Renal pelvis (tissue), 4 donors: ENCODE data around the gene SLC1A4. TPM values are rescaled to one million over a fixed set of nuclear protein-coding genes. Genes with fewer than 3 reads are reported as not detected.
A peak's percentile ranks its signal among the peaks of the same experiment; 100 is the strongest.
"Not testable (repeated sequence)": the region's sequence is repeated elsewhere in the genome, so short reads cannot be mapped to it uniquely, and the experiment has no call there.

ENCODE experiments used
- DNase-seq: peaks from one replicate; pipeline ENCODE4 v3.0.0-alpha.2; 2013
- polyA plus RNA-seq, 3 donors: library from polyadenylated mRNA; unstranded; fragments of 120-200 nt; gene quantifications; one replicate each; pipeline ENCODE4 v1.2.1, GENCODE V29; 2013; ENCODE audit not compliant: insufficient read length in 3 of 3

Gene SLC1A4
- polyA plus RNA-seq, 3 donors = 5.9 to 9.0 (median 7.0) TPM

DNA sequence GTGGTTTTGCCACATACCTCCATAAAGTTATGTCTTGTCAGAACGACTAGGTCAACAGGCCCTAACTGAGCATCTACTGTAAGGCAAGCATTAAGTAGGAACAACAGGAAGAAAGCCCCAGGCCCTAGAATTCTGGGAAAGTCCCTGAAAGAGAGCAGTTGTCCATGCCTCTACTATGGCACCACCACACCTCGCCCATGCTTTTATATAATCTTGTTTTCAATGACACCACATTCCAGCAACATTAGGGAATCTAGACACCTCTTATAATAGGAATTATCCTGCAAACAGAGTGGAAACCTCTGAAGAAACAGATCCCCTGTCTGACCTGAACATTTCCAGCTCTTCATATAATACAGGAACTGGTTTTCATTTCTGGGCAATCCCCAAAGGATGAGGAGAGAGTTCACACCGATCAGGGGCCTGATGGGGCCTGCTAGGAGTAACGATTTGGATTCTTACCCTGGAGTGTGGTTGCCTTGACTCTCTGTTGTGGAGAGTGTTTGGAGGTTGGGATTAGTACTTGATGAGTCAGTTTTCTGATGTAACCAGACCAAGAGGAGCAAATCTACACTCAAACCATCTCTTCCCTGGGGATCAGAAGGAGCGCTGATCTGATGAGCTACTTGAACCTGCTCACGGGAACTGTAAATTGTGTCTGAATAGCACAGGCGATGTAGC lies 35.1 kb downstream of the SLC1A4 start:
- DNase-seq = no peak

DNA sequence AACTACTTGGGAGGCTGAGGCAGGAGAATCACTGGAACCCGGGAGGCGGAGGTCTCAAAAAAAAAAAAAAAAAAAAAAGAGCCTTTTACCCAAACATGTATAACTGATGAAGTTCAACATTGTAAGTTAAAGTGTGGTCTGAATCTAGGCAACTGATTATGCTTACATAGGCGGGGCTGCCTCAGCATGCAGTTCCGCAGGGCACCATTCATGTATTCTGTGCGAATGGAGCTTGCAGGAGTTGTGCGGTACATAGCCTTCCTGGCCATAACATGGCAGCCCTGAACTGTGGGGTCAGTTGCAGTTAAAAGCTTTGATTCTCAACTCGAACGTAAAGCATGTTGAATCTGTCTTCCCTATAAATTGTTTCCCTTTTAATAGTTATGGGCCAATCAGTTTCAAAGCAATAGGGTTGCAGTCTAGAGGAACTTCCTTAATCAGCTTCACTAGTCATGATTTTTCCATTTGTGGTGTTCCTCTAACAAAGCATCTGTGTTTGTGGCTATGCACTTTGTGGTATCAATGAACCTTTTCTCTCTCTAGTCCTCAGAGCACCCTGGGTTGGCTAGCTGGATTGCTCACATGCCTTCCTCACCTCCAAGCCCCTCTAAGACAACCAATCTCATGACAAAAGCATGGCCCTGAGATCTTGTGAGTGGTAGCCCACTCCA lies 36.4 kb downstream of the SLC1A4 start:
- DNase-seq = no peak

DNA sequence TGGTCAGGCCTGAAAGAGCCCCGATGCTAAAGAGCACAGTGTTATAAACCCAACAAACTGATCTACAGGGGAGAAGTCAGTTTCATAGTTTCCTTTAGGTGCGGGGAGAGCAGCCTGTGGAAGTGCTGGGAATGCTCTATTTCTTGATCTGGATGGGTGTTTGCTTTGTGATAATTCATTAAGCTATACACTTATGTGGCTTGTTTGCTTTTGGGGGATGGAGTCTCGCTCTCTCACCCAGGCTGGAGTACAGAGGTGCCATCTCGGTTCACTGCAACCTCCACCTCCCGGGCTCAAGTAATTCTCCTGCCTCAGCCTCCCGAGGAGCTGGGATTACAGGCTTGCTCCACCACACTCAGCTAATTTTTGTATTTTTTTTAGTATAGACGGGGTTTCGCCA lies 37.0 kb downstream of the SLC1A4 start:
- no peak for DNase-seq

DNA sequence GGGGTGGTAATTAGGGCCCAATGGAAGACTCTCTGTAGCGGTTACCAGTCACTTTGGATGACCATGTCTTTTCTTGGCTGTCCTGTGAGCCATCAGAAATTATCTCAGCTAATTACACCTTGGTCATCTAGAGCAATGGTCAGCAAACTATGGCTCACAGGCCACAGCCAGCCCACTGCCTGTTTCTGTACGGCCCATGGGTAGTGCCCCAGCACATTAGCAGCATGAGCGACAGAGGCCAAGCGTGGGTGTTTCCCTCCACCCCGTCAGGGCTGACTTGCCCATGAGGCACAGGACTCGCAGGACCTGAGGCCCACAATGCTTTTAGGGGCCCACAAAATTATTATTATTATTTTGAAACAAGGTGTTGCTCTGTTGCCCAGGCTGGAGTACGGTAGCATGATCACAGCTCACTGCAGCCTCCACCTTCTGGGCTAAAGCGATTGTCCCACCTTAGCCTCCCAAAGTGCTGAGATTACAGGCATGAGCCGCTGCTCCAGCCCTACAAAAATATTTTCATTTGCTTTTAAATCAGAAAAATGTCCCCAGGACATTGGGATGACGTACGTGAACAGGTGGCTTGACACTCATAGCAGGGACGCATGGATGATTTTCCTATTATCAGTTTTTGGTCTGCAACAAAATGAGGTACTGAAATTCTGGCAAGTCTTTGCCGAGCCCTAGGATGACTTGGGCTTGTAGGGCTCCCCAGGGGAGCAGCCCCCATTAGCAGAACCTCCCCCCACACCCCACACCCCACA lies 37.7 kb downstream of the SLC1A4 start:
- no peak for DNase-seq

DNA sequence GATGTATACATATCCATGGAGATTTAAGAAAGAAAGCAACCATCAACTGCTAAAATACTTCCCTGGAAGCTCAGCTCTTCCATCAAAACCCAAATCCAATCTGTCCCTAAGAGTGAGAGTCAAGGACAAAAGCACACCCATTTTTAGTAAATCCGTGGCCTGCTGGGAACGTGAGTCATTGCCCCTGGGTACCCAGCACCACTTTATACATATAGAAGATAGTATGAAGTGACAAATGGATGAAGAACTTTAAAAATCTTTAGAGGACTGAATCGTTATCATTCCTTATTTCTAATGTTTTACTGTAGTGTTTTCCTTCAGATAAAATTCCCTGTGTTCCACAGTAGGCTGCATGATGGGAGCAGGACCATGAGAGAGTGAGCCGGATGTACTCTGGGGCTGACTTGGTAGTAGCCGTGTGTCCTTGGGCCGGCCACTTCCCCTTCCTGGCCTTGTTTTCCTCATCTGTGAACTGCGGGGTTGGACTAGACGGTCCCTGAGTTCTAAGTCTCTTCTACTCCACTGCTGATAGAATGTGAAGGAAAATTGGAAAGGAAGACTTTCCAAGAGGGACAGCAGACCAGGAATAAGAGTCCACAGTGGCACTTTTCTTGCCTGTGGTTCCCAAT lies 38.5 kb downstream of the SLC1A4 start:
- no peak for DNase-seq

DNA sequence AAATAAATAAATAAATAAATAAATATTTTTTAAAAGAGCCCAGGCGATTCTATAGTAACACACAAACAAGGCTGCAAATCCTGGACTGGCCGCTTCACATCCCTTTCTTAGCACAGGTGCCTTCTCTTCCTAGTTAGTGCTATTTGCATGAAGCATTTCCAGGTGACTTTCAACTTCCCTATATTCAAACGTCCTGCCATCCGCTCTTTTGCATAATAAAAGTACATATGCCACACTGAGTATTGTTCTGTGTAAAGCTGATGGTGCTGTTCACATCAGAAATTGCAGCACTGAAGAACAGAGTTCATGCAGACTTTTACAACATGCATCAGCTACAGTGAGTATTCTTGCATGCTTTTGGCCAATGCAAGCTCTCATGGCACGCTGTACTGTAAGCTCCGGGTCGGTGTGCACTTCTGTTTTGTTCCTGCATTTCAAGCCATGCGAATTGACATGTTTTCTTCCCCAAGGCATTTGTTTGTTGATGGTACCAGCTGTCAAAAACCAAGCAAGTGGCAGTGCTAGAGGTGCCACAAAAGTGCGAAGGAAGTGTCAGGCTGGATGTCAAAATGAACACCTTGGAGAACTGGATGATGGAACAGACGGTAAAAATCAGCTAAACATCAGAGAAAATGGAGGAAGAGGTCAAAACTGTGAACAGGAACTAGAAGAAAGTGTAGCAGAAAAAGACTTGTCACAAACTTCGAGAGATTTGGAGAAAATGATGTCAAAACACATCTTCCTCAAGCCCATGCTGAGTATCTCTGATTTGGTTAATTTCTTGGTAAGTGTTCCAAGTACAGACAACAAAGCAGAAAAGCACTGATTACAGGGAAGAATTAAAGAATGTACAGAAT lies 41.5 kb downstream of the SLC1A4 start:
- no peak for DNase-seq

DNA sequence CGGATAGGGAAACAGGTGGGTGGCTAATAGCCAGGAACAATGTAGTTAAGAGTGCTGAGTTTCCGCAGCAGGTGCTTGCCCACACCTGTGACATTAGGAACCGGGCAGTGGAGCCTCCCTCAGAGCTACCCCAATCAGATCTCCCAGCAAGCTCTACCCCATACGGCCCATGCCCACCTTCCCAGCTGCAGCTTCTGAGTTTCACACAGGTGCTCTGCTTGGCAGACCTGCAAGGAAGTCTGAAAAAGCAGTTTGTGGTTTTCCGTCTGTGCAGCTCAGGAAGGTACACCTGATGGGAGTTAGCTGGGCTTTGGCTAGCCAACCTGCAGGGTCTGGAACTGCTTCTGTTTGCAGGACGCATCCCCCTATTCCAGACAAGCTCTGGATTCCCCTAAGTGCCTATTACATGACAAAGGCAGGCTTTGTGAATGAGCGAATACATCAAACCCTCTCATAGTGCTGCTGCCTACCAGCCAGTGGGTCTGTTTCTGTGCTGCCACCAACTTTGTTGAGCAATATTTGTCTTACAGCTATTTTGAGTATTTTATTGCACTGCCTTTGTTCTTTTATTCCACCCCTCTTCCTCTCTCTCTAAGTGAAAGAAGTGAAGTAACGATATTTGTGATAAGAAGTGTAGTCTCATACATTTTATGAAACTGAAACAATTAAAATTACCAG lies 42.3 kb downstream of the SLC1A4 start:
- DNase-seq = no peak

DNA sequence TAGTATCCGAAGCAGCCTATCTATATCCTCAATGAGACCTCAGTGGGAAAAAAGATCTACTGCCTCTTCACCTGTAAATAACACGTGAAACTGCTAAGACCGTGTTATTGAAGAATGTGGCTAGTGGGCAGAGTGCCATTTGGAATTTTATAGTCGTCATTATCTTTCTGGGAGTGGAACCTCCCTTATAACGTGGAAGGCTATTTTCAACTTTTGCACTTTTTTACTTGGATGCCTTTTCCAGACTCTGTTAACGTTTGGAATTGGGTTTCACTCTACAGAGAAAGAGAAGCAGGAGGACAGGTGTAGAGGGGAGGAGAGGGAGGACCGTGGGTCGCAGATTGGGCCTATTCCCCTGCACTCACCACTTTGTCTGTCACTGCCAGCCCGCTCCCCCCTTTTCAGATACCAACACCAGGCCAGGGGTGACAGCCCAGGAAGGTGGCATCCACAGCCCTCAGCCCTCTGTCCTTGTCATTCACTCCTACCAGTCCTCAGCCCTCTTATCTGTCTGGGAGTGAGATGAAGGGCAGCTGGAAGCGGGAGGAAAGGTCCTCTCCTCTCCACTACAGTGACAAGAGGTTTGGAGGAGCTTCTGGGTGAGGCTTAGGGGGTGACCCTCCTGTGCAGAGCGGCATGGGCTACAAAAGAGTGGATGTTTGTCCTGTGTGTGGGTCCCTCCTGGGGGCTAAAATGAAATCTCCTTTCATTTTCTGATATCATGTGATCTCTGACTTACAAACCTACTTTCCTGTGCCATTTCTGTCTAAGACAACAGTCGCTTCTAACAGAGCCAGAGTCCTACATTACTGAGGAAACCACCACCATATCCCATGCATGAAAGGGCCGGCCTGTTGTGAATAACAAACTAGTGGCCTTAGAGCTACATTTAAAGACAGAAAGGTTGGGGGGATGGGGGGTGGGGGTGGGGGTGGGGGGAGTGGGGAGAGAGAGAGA lies 43.1 kb downstream of the SLC1A4 start:
- no peak for DNase-seq

DNA sequence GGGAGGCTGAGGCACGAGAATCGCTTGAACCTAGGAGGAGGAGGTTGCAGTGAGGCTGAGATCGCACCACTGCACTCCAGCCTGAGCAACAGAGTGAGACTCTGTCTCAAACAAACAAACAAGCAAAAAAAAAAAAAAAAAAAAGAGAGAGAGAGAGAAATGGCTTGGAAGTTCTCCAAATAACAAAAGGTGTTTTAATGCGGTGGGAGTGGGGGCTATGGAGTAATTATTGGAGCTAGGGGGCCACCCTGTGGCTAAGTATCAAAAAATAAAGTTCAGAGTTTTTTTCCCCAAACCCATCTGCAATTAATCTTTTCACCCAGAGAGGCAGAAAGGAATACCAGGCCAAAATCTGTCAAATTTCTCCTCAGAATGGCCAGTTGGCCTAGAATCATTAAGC lies 44.0 kb downstream of the SLC1A4 start:
- DNase-seq = no peak

DNA sequence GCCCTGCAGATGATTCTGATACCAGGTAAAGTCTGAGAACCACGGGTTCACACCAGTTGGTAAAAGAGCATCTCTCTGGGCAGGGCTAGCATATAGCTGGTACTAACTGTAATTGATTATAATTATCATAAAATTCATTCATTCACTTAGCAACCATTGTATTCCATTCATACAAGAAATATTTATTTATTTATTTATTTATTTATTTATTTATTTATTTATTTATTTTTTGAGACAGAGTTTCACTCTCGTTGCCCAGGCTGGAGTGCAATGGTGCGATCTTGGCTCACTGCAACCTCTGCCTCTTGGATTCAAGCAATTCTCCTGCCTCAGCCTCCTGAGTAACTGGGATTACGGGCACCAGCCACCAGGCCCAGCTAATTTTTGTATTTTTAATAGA lies 44.5 kb downstream of the SLC1A4 start:
- not testable (repeated sequence) for DNase-seq

DNA sequence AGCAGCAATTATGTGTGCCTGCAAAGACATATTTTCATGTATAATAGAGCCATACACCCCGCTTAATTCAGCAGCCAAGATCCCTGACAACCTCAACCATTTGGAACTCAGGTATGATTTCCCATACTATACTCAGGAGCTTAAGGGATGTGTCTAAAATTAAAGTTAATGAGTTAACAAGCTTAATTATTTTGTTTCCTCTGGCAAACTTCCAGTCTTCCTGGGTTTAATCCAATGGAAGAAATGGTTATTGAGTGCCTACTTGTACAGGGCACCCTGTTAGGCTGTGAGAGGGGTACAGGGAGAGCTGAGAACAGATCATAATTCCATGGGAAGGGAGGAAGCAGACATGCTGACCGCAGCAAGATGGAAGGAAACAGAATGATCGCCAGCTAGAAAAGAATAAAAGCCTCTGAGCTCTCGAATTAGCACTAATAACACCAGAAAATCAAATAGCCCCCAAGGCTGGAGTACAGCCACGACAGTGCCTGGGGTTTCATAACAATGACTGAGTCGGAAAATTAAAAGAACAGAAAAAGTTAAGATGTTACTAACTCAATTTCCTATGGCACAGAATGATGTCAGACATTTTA lies 46.2 kb downstream of the SLC1A4 start:
- DNase-seq = no peak

DNA sequence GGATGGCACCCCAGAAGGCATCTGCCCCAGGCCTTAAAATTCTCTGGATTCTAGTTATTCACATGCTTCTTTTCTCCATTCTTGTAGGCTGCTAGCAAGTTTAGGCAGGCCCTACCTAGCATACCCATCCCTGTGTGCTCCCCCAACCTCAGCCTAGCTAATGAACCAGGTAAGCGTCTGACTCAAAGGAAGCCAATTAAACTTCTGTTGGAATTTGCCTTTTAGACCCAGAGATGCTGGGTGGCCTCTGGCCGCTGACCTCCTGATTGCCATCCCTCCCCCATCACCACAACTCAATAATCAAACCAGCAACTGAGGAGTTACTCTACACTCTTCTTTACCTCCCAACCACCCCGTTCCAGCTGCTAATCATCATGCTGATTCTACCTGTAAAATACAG lies 48.0 kb downstream of the SLC1A4 start:
- DNase-seq = no peak

DNA sequence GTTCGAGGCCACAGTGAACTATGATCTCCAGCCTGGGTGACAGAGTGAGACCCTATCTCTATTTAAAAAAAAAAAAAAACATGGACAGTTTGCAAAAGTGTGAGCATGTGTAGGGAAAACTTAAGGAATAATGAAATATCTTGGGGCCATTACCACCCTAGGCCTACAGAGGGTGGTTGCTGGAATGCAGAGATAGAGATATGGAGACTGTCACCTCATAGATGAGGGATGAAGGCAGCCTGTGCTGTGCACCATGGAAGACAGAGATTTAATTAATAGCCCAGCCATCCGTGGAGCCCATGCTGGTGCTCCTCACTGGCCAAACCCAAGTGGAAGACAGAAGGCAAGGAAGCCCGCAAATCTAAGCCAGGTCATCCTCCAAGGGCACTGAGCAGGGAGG lies 50.4 kb downstream of the SLC1A4 start:
- no peak for DNase-seq

DNA sequence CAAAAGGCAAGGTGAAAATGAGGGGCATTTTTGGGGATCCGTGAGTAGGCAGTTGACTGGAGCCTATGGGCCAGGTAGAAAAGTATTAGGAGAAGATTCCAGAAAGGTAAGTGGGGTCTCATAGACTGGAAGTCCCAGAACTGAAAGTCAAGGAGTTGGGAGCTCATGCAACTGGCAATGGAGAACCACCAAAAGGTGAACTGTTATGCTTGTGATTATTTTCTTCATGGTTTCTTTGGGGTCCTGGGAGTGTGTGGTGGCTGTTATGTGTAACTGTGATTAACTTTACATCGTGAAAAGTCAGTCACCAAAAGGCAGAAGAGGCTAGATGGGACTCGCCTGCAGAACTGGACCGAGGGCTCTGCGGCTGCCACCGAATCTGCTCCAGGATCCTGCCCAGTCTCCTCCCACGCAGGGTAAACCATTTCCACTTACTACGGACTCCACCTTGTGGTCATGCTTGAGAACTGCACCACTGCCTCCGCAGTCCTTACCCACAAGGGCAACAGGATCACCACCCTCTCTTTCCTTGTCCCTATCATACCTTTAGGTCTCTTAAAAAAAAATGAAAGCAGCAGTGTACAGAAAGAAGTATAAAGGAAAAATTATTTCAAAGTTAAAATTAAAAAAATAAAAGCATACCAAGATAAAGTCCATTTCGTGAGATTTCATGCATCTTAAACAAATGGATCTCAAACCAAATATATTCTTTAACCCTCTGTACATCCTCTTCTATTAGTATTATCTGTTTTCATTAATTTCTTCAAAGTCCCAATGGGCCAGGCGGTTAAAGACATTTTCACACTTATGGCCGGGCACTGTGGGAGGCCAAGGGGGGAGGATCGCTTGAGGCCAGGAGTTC lies 51.4 kb downstream of the SLC1A4 start:
- peak; percentile 74 for DNase-seq

DNA sequence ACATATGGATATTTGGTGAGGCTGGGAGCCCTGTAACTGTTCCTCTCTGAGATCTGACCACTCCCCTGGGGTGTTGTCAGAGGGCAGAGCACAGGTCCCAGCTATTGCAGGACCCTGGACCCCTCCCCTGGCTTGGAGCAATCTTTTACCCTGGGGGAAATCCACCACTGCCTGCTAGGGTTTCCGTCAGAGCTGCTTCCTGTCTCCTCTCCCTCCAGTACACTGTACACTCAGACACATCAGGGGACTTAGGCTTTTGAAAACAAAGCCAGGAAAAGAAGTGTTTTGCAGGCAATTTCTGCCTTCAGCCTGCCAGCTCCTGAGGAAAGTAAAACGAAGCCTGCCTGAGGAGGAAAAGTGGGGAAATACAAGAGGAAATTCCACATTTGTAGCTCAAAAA lies 53.8 kb downstream of the SLC1A4 start:
- no peak for DNase-seq

DNA sequence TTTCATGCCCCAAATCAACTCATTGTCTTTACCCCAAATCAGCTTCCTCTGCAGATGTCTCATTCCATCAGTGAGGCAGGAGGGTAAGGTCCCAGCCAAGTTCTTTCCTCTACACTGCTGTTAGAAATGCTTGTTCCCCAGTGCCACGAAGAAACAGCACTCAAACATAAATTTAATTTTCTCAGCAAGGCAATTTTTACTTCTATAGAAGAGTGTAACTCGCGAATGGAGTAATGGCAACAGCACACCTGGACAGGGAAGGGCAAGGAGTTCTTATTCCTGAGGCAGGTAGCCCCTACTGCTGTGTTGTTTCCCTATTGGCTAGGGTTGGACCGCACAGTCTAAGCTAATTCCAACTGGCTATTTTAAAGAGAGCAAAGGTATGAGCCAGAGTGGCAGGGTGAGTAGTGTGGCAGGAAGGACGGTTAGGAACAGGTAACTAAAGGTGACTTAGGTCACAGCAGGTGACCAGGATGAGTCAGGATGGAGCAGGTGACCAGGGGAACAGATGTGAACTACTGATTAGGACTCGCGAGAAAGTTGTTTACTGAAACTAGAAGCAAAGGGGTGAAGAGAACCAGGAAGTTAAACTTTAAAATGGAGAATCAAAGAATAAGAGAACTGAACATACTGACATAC lies 55.0 kb downstream of the SLC1A4 start:
- DNase-seq = no peak

DNA sequence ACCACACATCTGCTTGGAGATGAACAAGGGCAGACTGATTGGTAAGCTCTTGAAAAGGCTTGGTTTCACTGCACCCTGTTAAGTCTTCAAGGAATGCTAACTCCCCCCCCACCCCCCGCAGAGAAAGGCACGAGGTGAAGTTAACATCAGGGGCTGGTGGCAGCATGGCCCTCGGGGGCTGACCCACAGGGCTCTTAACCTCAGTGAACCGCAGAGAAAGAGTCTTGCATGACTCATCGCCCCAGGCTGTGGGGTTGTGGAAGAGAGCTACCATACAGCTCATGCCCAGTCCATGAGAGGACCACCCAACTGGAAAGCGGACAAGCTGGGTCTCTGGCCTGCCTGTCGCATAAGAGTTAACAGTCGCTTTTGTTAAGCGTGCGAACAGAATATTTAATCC lies 56.5 kb downstream of the SLC1A4 start:
- DNase-seq = no peak
